Measurements from ENCODE around the gene SHISA5.
"Not testable (repeated sequence)": the region's sequence is repeated elsewhere in the genome, so short reads cannot be mapped to it uniquely, and the experiment has no call there.

Gene SHISA5

GRCh38 chr3:48504051-48504946 is at the start of gene SHISA5:
Gene SHISA5 (minus strand): TSS chr3:48504174. CDS start chr3:48504094, 80 bp downstream.
- Histone ChIP-seq H3K36me3 (ENCODE audit: low read depth) (no peaks in the 10 kb centered on the region), H3K4me1 (ENCODE audit: insufficient read depth, poor library complexity, severe bottlenecking) (peaks cover 15% of the 10 kb centered on the region), H3K4me3 (ENCODE audit: severe bottlenecking) (peak within 1 kb of the TSS; percentile 54), H3K27me3 (ENCODE audit: insufficient read depth, poor library complexity, severe bottlenecking) (no peaks in the 10 kb centered on the region), H3K27ac (ENCODE audit: poor library complexity, severe bottlenecking) (peak within 1 kb of the TSS; percentile 68), H3K9me3 (ENCODE audit: severe bottlenecking) (no peaks in the 10 kb centered on the region)
- no peak for TF ChIP-seq CTCF (IDR thresholded peaks at IDR 0.05; ENCODE audit: poor library complexity, severe bottlenecking)
- no peak for DNase-seq (ENCODE audit: low spot score)
- ATAC-seq (ENCODE audit: low read depth): peak; percentile 41

GRCh38 chr3:48553361-48553760 is 49.4 kb upstream of the SHISA5 start:
- DNase-seq (ENCODE audit: low spot score) (peak; percentile 11), ATAC-seq (ENCODE audit: low read depth) (no peak)
- Histone ChIP-seq H3K27ac (ENCODE audit: poor library complexity, severe bottlenecking) (no peak overlapping the region), H3K9me3 (ENCODE audit: severe bottlenecking) (no peaks in the 10 kb centered on the region), H3K4me3 (ENCODE audit: severe bottlenecking) (no peak overlapping the region), H3K4me1 (ENCODE audit: insufficient read depth, poor library complexity, severe bottlenecking) (peaks cover 5% of the 10 kb centered on the region), H3K27me3 (ENCODE audit: insufficient read depth, poor library complexity, severe bottlenecking) (no peaks in the 10 kb centered on the region), H3K36me3 (ENCODE audit: low read depth) (peaks cover 38% of the 10 kb centered on the region)
- no peak for TF ChIP-seq CTCF (IDR thresholded peaks at IDR 0.05; ENCODE audit: poor library complexity, severe bottlenecking)

GRCh38 chr3:48552111-48552951 is 48.4 kb upstream of the SHISA5 start:
- Histone ChIP-seq H3K27me3 (ENCODE audit: insufficient read depth, poor library complexity, severe bottlenecking) (no peaks in the 10 kb centered on the region), H3K4me3 (ENCODE audit: severe bottlenecking) (no peak overlapping the region), H3K9me3 (ENCODE audit: severe bottlenecking) (no peaks in the 10 kb centered on the region), H3K4me1 (ENCODE audit: insufficient read depth, poor library complexity, severe bottlenecking) (no peaks in the 10 kb centered on the region), H3K36me3 (ENCODE audit: low read depth) (peaks cover 48% of the 10 kb centered on the region), H3K27ac (ENCODE audit: poor library complexity, severe bottlenecking) (no peak overlapping the region)
- DNase-seq (ENCODE audit: low spot score) (no peak), ATAC-seq (ENCODE audit: low read depth) (no peak)
- TF ChIP-seq CTCF (IDR thresholded peaks at IDR 0.05; ENCODE audit: poor library complexity, severe bottlenecking): no peak

GRCh38 chr3:48551651-48552050 is 47.7 kb upstream of the SHISA5 start:
- H3K9me3 ChIP-seq (ENCODE audit: severe bottlenecking); ATAC-seq (ENCODE audit: low read depth); H3K27me3 ChIP-seq (ENCODE audit: insufficient read depth, poor library complexity, severe bottlenecking); H3K4me3 ChIP-seq (ENCODE audit: severe bottlenecking); H3K4me1 ChIP-seq (ENCODE audit: insufficient read depth, poor library complexity, severe bottlenecking); H3K27ac ChIP-seq (ENCODE audit: poor library complexity, severe bottlenecking): not testable (repeated sequence)
- H3K36me3 ChIP-seq (ENCODE audit: low read depth): peaks cover 55% of the 10 kb centered on the region
- peak; percentile 9 for DNase-seq (ENCODE audit: low spot score)

Data from RWPE2 (cell line).